Fibroblast of skin of scalp (primary cell): Measurements from ENCODE around the gene TMEM45B. TPM values are rescaled to one million over a fixed set of nuclear protein-coding genes. Genes with fewer than 3 reads are reported as not detected.
A peak's percentile ranks its signal among the peaks of the same experiment; 100 is the strongest.
"Not testable (repeated sequence)": the region's sequence is repeated elsewhere in the genome, so short reads cannot be mapped to it uniquely, and the experiment has no call there.

Source experiments
- DNase-seq: peaks from one replicate; pipeline ENCODE4 v3.0.0-alpha.2; 2013
- polyA plus RNA-seq, 2 experiments: library from polyadenylated mRNA; unstranded; fragments of 120-200 nt; gene quantifications; one replicate each; pipeline ENCODE4 v1.2.1, GENCODE V29; 2013; ENCODE audit not compliant: insufficient read length in 2 of 2

TMEM45B gene
- 0.13 TPM for polyA plus RNA-seq (2013, experiment 1 of 2; ENCODE audit: insufficient read length)
- 0.14 TPM for polyA plus RNA-seq (2013, experiment 2 of 2; ENCODE audit: insufficient read length)

DNA sequence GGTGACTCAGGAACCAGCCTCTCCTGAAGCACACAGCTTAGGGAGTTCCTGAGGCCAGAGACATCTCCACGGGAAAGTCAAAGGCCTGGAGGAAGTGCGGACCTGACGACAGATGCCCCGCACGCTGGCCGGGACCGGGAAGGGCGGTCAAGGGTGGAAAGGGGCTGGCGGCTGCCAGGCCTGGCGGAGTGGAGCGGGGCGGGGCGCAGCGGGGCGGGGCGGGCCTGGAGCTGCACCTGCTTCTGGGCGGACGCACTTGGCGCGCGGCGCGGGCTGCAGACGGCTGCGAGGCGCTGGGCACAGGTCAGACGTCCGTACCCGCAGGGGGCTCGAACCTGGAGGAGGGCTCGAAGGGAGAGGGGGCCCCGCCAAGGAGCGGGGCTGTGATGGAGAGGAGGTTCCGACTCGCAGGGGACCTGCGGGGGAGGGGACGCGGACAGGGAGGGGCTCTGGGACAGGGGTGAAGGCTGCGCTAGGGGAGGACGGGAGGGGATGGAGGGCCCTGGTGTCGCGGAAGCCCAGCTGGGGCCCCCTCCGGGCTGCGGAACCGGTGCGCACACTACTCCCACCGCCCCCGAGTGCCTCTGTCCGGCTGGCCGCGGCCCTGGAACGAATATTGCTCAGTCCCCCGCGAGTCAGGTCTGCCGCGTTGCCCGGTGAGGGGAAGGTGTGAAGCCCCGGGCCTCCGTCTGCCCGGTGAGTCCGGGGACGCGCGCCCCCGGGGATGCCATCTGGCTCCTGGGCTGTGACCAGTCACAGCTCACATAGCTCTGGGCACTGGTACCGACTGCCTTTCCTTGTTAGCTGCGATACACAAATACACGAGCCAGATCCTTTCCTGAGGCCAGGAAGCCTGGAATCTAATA lies at the start of gene TMEM45B:
Gene TMEM45B, plus strand, starts transcription at position 253 of the 866 bp plus-strand sequence. CDS start 36,635 bp downstream, outside the sequence.
- DNase-seq: no peak

DNA sequence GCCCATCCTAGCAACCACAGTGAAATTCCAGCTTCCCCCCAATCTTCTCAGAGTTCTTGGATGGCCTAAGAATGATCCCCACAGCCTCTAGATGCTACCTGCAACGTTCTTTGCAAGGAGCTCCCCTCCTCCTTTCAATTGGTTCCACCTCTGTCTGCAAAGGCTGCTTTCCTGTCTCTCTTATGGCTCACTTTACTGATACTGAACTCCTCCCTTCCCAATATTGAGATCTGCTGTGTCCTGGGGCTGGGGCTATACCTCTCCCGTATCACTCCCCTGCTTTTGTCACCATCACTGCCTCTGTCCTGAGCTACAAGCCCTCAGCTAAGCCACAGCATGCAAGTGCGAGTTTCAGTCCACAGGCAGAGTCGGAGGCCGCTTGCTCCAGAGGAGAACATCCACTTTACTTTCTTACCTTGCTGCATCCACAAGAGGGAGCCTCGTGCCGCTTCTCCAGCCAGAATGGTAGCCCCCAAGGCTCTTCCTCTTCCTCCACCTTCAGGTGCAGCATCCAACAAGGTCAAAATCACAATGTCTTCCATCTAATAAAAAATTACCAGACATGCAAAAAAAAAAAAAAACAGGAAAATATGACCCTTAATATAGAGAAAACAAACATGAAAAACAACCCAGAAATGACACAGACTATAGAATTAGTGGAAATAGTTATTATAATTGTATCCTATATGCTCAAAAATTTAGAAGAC lies 48.6 kb upstream of the TMEM45B start:
- peak; percentile 38 for DNase-seq

DNA sequence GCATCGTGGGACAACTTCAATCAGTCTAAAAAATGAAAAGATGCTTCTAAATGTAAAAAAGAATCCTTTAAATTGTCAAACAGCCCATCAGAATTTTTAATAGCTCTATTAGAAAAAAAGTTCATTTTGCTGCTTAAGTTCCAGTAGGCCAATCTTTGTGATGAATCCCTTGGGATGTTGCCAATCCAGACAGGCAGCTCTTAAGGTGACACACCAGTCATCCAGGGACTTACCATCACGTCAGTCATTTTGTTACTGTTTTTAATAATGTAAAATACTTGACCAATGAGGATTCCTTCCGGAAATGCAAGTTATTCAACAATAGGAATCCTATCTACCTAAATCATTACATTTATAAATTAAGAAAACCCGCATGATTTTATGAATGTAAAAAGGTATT lies 47.8 kb upstream of the TMEM45B start:
- DNase-seq: no peak

DNA sequence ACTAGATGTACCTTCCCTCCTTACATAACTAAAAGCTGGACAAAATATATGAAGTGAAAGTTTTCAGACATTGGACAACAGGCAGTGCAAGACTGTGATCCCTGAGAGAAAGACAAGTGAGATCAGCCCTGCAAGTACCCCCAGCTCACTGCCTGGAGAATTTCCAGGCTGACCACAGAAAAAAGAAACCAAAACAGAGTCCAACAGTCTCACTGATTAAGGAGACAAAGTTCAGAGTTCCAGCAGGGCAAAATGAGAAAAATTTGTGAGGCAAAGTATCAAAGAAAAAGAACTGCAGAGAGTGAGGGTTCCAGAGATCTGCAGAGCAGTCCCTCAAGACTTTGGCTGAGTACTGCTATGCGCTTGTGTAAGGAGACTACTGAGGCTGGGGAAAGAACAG lies 47.3 kb upstream of the TMEM45B start:
- no peak for DNase-seq

DNA sequence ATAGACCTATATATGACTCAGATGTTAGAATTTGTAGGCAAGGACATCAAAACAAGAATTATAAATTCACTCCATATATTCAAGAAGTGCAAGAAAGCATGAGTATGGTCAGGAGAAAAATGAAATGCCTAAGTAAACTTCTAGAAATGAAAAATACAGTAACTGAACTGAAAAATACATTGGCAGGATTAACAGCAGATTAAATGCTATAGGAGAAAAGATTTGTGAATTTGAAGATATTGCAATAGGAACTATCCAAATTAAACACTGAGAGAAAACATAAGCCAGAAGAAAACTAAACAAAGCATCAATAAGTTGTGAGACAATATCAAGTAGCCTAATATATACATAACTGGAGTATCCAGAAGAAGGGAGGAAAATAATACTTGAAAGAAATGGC lies 46.6 kb upstream of the TMEM45B start:
- DNase-seq: no peak

DNA sequence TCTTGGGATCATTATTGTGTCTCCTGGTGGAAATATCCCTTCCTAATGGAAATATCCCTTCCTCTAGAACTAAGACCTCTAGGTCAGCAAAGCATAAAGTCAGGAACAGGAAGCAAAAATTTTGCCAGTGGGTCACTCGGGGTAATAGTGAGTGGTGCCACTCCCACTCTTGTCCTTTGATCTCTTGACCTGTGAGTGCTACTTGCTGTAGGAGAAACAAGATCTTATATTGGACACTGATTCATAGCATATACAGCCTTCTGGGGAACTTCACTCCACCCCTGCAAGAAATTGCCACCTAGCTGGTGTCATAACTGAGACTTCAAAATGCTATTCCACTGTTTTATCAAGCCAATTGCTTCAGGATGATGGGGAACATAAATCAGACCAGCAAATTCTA lies 44.7 kb upstream of the TMEM45B start:
- DNase-seq: no peak

DNA sequence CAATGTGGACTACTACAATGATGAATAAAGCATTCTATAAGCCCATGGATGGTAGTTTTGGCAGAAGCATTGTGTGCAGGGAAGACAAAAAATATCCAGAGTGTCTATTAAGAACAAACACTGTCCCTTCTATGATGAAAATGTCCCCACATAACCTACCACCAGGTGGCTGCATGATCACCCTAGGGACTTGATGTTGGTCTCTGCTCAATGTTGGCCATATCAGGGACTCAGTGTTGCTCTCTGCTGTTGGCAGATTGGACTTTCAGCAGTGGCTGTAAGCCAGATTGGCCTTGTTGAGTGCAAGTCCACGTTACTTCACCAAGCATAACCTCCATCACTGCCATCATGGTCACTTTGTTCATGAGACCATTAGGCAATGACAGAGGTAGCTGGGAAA lies 44.2 kb upstream of the TMEM45B start:
- not testable (repeated sequence) for DNase-seq

DNA sequence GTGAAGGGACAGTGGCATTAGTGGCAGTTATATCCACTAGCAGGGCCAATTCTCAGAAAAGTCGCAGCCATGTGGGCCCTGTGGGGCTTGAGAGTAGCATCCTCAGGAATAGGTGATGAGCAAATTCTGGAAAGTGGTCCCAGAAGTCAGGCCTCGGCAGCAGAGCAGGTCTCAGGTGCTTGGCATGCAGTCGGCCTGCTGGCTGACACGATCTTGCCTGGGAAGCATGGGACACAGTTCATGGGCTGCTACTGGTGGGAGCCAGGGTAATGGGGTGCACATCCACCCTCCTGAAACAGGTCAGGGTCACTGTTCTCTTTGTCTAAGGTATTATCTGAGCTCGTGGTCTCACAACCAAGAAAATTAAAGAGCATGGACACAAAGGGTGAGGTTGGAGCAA lies 36.8 kb upstream of the TMEM45B start:
- DNase-seq: no peak

DNA sequence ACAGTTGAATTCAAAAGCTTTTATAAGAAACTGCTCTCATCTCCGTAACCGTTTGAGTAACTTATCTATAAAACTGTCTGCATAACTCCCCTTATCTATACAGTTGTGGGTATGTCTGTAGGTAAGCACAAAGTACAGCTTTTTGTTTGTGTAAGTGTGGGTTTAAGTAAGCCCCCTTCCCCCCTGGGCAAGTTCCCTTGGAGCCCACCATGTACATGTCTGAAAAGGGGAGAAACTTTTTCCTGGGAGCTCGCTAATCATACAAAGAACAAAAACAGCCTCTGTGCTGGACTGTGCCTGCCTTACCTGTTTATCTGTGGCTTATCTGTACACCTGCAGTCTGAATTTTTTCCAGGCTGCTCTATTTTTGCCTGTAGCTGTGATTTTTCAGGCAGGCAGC lies 36.3 kb upstream of the TMEM45B start:
- DNase-seq: no peak

DNA sequence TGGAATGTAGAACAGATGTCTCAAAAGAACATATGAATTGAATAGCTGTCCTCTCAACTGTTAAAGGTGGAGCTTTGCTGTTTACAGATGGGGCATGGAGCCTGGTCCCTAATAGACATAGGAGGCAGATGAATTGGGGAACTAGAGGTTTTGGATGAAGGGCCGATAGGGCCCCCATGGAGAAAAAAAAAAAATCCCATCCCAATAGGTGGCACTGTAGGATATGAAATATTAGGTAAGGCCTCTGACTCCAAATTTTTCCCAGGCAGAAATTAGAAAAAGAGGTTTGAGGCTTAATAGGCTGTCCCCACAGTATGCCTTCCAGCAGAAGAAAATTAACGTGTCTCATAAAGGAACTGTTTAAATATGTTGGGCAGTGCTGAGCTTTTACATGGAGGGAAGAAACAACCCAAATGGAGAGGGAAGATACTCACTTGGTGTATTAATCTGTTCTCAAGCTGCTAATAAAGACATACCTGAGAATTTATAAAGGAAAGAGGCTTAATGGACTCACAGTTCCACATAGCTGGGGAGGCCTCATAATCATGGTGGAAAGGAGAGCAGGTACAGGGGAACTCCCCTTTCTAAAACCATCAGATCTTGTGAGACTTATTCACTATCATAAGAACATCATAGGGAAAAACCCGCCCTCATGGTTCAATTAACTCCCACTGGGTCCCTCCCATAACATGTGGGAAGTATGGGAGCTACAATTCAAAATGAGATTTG lies 30.1 kb upstream of the TMEM45B start:
- DNase-seq: peak; percentile 17

DNA sequence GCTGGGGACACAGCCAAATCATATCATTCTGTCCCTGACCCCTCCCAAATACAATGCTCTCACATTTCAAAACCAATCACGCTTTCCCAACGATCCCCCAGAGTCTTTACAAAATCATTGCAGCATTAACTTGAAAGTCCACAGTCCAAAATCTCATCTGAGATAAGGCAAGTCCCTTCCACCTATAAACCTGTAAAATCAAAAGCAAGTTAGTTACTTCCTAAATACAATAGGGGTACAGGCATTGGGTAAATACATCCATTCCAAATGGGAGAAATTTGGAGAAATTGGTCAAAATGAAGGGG lies 29.6 kb upstream of the TMEM45B start:
- not testable (repeated sequence) for DNase-seq

DNA sequence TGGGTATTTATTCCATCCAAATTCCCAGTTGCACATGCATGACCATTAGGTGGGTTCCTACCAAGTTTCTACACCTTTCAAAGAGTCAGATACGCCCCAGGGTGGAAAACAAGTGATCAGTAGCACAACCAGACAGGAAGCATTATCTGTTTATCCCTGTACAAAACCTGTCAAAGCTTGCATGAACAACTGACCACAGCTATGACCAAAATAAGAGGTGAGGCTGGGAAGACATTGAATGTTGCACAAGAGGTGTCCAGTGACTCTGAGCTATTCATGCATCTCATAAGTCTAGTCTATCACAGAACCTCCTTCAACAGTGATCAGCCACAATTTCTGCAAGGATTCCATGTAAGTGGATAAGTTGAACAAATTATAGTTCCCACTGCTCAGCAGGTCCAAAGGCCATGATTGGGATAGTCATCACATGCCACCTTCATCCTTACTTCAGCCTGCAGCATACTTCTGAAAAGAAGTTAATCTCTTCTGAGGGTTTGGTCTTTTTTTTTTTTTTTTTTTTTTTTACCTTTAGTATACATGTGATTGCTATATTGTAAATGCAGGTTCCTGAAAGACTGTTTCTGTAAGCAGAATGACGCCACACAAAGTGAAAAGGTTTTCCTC lies 28.0 kb upstream of the TMEM45B start:
- no peak for DNase-seq

DNA sequence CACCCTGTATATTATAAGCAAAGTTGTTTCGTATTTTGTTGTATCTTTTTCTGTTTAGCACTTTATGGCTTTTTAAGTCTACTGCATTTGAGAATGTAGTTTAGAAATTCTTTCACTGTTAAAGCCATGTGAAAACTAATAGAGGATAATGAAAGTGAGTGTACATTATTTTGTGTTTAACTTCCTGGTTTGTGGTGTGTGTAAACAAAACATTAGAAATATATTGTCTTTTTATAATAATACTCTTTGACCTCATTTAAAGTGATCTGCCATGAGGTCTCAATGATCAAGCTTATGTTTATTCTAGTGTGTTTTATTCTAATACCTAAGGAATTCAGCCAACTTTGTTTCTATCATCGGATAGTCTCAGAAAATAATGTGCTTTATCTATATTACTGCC lies 27.4 kb upstream of the TMEM45B start:
- DNase-seq: no peak

DNA sequence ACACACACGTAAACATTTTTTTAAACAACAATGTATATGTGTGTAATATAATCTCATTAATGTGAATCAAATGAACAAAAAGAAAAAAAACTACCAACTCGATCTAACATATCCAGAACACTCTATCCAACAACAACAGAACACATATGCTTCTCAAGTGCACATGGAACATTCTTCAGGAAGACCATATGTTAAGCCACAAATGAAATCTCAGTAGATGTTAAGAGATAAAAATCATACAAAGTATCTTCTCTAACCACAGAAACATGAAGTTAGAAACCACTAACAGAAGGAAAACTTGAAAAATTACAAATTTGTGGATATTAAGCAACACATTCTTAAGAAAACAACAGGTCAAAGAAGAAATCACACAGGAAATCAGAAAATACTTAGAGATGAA lies 25.5 kb upstream of the TMEM45B start:
- no peak for DNase-seq

DNA sequence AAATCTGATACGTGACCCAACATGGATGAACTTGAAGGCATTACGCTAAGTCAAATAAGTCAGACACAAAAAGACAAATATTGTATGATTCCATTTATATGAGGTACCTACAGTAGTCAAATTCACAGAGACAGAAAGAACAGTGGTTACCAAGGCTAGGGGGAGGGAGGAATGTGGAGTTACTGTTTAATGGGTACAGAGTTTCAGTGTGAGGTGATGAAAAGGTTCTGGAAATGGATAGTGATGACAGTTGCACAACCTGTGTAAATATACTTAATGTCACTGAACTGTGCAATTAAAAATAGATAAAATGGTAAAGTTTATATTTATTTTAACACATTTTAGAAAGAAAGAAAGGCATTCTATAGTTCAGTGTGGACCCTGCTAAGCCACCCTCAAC lies 24.1 kb upstream of the TMEM45B start:
- DNase-seq: no peak

DNA sequence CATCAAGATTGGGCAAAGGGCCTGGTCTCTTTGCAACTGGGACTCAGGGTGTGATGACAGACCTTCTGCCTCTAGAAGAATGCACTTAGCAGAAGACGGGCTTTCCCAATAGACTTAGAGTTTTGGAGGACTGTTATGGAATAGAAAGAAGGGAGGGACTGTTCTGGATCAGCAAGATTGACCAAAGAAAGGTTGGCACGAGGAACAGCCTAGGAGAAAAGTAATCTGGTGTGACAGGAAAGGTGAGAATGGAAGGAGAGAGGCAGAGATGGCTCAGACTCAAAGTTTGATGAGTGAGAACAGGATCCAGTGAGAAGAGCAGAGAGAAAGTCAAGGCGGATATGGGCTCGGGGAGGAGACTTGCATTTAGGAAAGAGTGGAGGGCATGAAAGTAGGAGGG lies 23.0 kb upstream of the TMEM45B start:
- DNase-seq: no peak

DNA sequence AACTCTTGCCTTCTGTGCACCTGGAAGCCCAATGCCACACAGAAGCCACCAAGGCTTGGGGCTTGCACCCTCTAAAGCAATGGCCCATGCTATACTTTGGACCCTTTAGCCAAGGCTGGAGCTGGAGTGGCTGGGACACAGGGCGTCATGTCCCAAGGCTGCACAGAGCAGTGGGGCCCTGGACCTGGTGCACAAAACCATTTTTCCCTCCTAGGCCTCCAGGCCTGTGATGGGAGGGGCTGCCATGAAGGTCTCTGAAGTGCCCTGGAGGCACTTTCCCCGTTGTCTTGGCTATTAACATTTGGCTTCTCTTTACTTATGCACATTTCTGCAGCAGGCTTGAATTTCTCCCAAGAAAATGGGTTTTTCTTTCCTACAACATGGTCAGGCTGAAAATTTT lies 20.6 kb upstream of the TMEM45B start:
- no peak for DNase-seq

DNA sequence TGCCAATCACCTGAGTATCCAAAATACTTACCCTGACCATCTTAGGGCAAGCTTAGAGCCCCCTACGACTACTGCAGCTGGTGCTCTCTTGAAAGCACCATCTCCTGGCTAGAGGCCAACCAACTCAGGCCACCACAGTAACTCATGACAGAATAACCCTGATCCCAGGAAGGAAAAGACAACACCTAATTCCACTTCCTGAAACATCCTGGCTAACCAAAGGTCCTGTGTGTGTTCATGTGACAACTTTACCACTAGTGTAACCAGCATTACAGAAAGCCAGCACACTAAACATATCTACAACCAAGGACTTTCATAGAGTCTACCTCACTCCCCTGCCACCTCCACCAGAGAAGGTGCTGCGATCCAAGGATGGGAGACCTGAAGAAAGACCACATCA lies 17.4 kb upstream of the TMEM45B start:
- no peak for DNase-seq

DNA sequence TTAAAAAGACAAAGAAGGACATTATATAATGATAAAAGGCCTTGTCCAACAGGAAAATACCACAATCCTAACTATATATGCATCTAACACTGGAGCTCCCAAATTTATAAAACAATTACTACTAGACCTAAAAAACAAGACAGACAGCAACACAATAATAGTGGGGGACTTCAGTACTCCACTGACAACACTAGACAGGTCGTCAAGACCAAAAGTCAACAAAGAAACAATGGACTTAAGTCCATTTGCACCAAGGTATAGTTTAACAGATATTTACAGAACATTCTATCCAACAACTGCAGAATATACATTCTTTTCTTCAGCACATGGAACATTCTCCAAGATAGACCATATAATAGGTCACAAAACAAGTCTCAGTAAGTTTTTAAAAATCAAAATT lies 15.5 kb upstream of the TMEM45B start:
- not testable (repeated sequence) for DNase-seq

DNA sequence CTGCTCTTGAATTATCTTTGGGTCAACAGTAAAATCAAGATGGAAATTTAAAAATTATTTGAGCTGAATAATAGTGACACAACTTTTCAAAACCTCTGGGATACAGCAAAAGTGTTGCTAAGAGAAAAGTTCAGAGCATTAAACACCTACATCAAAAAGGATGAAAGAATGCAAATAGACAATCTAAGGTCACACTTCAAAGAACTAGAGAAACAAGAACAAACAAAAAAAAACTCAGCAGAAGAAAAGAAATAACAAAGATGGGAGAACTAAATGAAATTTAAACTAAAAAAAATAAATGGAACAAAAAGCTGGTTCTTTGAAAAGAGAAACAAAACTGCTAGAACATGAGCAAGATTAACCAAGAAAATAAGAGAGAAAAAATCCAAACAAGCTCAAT lies 15.0 kb upstream of the TMEM45B start:
- no peak for DNase-seq

DNA sequence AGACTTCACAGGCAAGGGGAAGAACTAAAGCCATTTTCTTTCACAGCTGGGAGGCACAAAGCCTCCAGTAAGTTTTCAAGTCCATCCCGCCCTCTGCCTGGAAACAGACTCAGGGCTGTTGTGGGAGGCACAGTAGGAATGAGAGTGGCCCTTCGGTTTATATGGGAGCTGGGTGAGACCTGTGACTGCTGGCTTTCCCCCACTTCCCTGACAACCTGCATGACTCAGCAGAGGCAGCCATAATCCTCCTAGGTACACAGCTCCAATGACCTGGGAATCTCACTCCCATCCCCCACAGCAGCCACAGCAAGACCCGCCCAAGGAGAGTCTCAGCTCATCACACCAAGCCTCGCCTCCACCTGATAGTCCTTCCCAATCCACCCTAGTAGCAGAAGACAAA lies 12.1 kb upstream of the TMEM45B start:
- no peak for DNase-seq

DNA sequence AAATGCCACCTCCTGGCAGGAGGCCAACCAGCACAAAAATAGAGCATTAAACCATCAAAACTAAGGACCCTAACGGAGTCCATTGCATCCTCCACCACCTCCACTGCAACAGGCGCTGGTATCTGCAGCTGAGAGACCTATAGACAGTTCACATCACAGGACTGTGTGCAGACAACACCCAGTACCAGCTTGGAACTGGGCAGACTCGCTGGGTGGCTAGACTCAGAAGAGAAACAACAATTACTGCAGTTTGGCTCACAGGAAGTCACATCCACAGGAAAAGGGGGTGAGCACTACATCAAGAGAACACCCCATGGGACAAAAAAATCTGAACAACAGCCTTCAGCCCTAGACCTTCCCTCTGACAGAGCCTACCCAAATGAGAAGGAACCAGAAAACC lies 11.6 kb upstream of the TMEM45B start:
- DNase-seq: no peak

DNA sequence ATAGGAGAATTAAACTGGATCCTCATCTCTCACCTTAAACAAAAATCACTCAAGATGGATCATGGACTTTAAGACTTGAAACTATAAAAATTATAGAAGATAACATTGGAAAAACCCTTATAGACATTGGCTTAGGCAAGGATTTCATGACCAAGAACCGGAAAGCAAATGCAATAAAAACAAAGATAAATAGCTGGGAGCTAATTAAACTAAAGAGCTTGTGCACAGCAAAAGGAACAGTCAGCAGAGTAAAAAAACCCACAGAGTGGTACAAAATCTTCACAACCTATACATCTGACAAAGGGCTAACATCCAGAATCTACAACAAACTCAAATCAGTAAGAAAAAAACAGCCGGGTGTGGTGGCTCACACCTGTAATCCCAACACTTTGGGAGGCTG lies 7.4 kb upstream of the TMEM45B start:
- not testable (repeated sequence) for DNase-seq
